HG03135 (cell line): ENCODE measurements around the gene IGHMBP2.
"Not testable (repeated sequence)": the region's sequence is repeated elsewhere in the genome, so short reads cannot be mapped to it uniquely, and the experiment has no call there.

ENCODE experiments used
- ATAC-seq: cut with Tn5 transposase; IDR thresholded peaks from one replicate; pipeline ENCODE4 v1.9.1; 2021; ENCODE audit warnings: mild to moderate bottlenecking, moderate library complexity; ENCODE audit not compliant: unreplicated experiment

The IGHMBP2 gene

GRCh38 chr11:68903288-68904247 lies at the start of gene IGHMBP2, which contains the start of gene MRPL21:
Gene IGHMBP2, plus strand, starts transcription at chr11:68903891. Its CDS starts 62 bp downstream, at chr11:68903953.
Gene MRPL21, minus strand, starts transcription at chr11:68903832. Its CDS starts 22 bp downstream, at chr11:68903810.
- peak; percentile 80 for ATAC-seq

- ATAC-seq = no peak
Observed at GRCh38 chr11:68854273-68854958, 49.3 kb upstream of the IGHMBP2 start.

GRCh38 chr11:68855205-68855981 lies 48.3 kb upstream of the IGHMBP2 start:
- no peak for ATAC-seq

GRCh38 chr11:68856425-68857030 lies 47.2 kb upstream of the IGHMBP2 start:
- ATAC-seq = not testable (repeated sequence)

- no peak for ATAC-seq
Observed at GRCh38 chr11:68857037-68857586, 46.6 kb upstream of the IGHMBP2 start.

GRCh38 chr11:68859123-68859522 lies 44.6 kb upstream of the IGHMBP2 start:
- ATAC-seq = no peak

GRCh38 chr11:68862421-68862820 lies 41.3 kb upstream of the IGHMBP2 start:
- ATAC-seq = no peak

- ATAC-seq = no peak
Observed at GRCh38 chr11:68863553-68864265, 40.0 kb upstream of the IGHMBP2 start.

GRCh38 chr11:68865241-68865640 lies 38.5 kb upstream of the IGHMBP2 start:
- ATAC-seq = no peak

- no peak for ATAC-seq
Observed at GRCh38 chr11:68867066-68867465, 36.6 kb upstream of the IGHMBP2 start.

- no peak for ATAC-seq
Observed at GRCh38 chr11:68868221-68868835, 35.4 kb upstream of the IGHMBP2 start.

GRCh38 chr11:68870470-68870869 lies 33.2 kb upstream of the IGHMBP2 start:
- ATAC-seq = no peak

- no peak for ATAC-seq
Observed at GRCh38 chr11:68872216-68873003, 31.3 kb upstream of the IGHMBP2 start.

GRCh38 chr11:68878022-68878421 lies 25.7 kb upstream of the IGHMBP2 start:
- no peak for ATAC-seq

GRCh38 chr11:68880851-68881250 lies 22.8 kb upstream of the IGHMBP2 start:
- no peak for ATAC-seq

GRCh38 chr11:68881320-68881719 lies 22.4 kb upstream of the IGHMBP2 start:
- ATAC-seq = no peak

- no peak for ATAC-seq
Observed at GRCh38 chr11:68882391-68882790, 21.3 kb upstream of the IGHMBP2 start.

- not testable (repeated sequence) for ATAC-seq
Observed at GRCh38 chr11:68884827-68885226, 18.9 kb upstream of the IGHMBP2 start.
